ENCODE measurements around the gene SFTPA2.
"Not testable (repeated sequence)": the region's sequence is repeated elsewhere in the genome, so short reads cannot be mapped to it uniquely, and the experiment has no call there.

The SFTPA2 gene

GRCh38 chr10:79560160-79560709, at the start of gene SFTPA2:
SFTPA2 (minus strand) TSS chr10:79560407; CDS start chr10:79559483, 924 bp downstream.
- no peak for DNase-seq

GRCh38 chr10:79608505-79609375, 48.5 kb upstream of the SFTPA2 start:
- DNase-seq = peak; percentile 76

GRCh38 chr10:79605308-79605707, 45.1 kb upstream of the SFTPA2 start:
- no peak for DNase-seq

GRCh38 chr10:79604294-79604693, 44.1 kb upstream of the SFTPA2 start:
- no peak for DNase-seq

- DNase-seq = no peak
Measured at GRCh38 chr10:79602953-79603352, 42.7 kb upstream of the SFTPA2 start.

- DNase-seq = no peak
Measured at GRCh38 chr10:79601939-79602338, 41.7 kb upstream of the SFTPA2 start.

GRCh38 chr10:79599644-79600043, 39.4 kb upstream of the SFTPA2 start:
- DNase-seq = not testable (repeated sequence)

- no peak for DNase-seq
Measured at GRCh38 chr10:79595510-79595909, 35.3 kb upstream of the SFTPA2 start.

- not testable (repeated sequence) for DNase-seq
Measured at GRCh38 chr10:79594565-79594964, 34.4 kb upstream of the SFTPA2 start.

- no peak for DNase-seq
Measured at GRCh38 chr10:79593377-79593776, 33.2 kb upstream of the SFTPA2 start.

GRCh38 chr10:79588800-79589199, 28.6 kb upstream of the SFTPA2 start:
- DNase-seq = no peak

- no peak for DNase-seq
Measured at GRCh38 chr10:79586933-79587332, 26.7 kb upstream of the SFTPA2 start.

GRCh38 chr10:79585870-79586527, 25.8 kb upstream of the SFTPA2 start:
- DNase-seq = no peak

GRCh38 chr10:79583488-79584024, 23.3 kb upstream of the SFTPA2 start:
- DNase-seq = no peak

- peak; percentile 61 for DNase-seq
Measured at GRCh38 chr10:79582954-79583353, 22.7 kb upstream of the SFTPA2 start.

GRCh38 chr10:79582096-79582495, 21.9 kb upstream of the SFTPA2 start:
- DNase-seq = no peak

GRCh38 chr10:79581044-79581443, 20.8 kb upstream of the SFTPA2 start:
- no peak for DNase-seq

GRCh38 chr10:79579361-79579760, 19.2 kb upstream of the SFTPA2 start:
- no peak for DNase-seq

- not testable (repeated sequence) for DNase-seq
Measured at GRCh38 chr10:79570624-79571023, 10.4 kb upstream of the SFTPA2 start.

GRCh38 chr10:79563426-79563825, 3.2 kb upstream of the SFTPA2 start:
- DNase-seq = no peak

- peak; percentile 85 for DNase-seq
Measured at GRCh38 chr10:79562135-79562756, 2.0 kb upstream of the SFTPA2 start.

- no peak for DNase-seq
Measured at GRCh38 chr10:79561257-79561656, 1.1 kb upstream of the SFTPA2 start.

GRCh38 chr10:79559726-79560125, 481 bp downstream of the SFTPA2 start:
- no peak for DNase-seq
